ENCODE data around the gene EXOSC10.
"Not testable (repeated sequence)": the region's sequence is repeated elsewhere in the genome, so short reads cannot be mapped to it uniquely, and the experiment has no call there.

EXOSC10 gene

GRCh38 chr1:11059968-11060830 lies 39.5 kb downstream of the EXOSC10 start, which contains the start of gene SRM:
Gene SRM (minus strand): TSS chr1:11060018. CDS start chr1:11059943, 75 bp downstream.
- peak; percentile 95 to 99 (median 98) for DNase-seq

DNA sequence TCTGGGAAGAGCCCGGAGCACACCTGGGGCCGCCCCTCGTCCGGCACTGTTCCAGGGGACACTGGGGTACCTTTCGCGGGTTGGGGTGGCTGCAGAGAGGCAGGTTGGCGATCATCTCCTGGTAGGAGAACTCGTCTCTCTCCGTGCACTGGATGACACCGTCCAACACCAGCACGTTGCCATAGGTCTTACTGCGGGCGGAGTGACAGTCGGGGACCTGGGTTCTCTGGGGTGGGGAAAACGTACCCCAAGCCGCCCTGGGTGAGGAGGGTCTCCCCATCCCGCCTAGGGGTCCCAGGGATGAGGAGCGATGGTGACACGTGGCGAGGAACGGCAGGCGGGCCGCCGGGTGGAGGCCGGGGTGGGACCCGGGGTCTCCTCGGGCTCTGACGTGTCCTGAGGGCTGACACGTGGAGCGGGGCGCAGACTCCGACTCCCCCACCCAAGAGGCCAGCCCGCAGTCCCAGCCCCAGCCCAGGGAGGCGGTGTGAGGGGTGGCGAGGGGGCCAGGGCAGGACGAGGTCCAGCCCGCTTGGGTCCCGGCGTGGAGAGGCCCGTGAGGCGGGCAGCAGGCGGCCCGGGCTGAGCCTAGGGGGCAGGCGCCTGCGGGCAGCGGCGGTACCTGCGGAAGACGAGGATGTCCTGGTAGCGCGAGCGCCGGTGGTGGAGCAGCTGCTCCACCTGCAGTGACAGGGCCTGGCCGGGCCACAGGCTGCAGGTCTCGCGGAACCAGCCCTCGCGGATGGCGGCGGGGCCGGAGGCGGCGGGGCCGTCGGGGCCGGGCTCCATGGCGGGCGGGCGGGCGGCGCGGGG lies 40.3 kb downstream of the EXOSC10 start:
- peak in 1 of 3 donors; percentile 35 for DNase-seq

DNA sequence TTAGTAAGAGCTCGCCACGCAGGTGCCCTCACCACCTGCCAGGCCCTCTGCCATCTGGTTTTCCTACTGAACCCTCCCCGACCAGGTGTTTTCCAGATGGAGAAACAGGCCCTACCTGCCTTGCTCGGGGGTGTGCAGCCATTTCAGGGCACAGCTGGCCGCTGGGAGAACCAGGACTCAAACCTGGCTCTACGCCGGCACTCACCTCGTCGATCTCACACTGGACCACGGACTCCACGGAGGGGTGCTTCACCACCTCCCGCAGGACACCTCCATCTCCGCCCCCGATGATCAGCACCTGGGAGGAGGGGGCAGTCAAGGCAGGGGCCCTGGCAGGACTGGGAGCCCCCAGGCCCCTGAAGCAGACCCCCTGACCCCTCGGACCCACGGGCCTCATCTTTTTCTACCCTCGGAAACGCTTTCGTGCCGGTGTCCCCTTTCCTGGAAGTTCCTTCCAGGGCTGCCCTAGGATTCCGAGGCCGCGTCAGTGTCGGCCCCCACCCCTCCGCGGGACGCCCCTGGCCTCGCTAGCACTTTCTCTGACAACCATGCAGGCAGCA lies 41.0 kb downstream of the EXOSC10 start:
- no peak for DNase-seq

DNA sequence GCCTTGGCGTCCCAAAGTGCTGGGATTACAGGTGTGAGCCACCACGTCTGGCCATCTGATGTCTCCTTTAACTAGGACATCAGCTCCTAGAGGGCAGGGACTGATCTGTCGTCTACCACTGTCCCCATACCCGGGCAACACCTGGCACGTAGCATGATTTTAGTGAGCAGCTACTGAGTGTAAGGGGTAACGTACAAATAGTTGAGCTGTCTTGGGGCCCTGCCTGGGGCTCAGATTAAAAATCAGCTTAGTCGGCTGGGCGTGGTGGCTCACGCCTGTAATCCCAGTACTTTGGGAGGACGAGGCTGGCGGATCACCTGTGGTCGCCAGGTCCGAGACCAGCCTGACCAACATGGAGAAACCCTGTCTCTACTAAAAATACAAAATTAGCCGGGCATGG lies 41.6 kb downstream of the EXOSC10 start:
- no peak for DNase-seq

DNA sequence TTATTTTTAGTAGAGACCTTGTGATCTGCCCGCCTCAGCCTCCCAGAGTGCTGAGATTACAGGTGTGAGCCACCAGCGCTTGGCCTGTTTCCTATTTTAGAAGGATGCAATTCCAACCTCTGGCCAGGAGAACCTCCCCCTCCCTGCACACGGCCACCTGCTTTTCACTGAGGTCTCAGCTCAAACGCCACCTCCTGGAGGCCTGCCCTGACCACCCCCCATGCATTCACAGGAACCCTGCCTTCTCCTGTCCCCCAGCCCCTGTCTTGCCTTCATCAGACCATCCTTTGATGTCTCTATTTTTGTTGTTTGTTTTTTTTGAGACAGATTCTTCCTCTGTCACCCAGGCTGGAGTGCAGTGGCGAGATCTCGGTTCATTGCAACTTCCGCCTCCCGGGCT lies 42.2 kb downstream of the EXOSC10 start:
- DNase-seq, result no peak

GRCh38 chr1:11056504-11056903 lies 43.2 kb downstream of the EXOSC10 start:
- DNase-seq, result no peak

DNA sequence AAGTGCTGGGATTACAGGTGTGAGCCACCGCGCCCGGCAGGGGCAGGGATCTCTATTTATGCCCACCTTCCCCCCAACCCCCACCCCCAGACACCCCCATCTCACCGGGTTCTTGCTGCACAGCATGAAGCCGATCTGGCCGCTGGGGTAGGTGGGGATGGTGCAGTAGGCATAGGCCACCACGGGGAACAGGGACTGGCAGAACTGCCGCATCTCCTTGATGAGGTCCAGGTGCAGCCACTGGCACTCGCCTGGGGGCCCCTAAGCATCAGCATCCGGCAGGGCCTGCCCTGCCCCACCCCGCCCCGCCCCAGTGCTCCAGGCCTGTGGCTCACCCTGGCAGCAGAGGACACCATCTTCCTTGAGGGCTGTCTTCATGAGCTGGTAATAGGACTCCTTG lies 44.0 kb downstream of the EXOSC10 start:
- no peak for DNase-seq

DNA sequence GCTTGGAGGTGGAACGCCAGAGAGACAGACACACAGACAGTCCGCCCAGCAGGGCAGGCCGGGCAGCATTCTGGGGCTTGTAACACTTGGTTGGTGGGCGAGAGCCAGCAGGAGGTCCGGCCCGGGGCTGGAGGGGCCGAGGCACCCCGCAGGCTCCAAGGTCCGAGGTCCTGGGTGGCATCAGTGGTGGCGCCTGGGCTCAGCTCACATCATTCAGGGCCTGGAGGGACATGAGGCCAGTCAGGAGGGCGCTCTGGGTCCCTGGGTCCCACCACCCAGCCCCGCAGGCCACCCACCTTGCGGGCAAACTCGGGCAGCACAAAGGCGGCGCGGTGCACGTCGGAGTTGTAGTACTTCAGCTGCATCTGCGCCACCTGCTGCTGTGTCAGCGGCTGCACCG lies 45.0 kb downstream of the EXOSC10 start:
- DNase-seq, result no peak

DNA sequence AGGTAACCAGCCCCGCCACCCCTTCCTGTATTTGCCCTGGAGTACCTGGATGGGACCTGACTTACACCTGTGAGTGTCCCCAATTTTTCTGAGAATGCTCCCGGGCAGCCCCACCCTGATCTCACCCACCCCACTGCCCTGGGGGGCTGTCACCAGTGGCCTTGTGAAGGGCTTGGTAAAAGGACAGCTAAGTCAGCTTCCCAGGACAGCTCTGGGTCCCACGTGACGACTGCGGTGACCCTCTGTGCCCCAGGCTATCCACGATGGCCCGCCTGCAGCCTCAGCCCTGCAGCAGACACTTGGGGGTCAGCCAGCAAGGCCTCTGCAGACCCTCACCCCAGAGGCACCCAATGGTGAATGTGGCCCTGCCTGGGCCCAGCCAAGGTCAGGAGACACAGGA lies 45.5 kb downstream of the EXOSC10 start:
- no peak for DNase-seq

GRCh38 chr1:11053758-11054137 lies 45.9 kb downstream of the EXOSC10 start:
- peak in 1 of 3 donors; percentile 28 for DNase-seq

DNA sequence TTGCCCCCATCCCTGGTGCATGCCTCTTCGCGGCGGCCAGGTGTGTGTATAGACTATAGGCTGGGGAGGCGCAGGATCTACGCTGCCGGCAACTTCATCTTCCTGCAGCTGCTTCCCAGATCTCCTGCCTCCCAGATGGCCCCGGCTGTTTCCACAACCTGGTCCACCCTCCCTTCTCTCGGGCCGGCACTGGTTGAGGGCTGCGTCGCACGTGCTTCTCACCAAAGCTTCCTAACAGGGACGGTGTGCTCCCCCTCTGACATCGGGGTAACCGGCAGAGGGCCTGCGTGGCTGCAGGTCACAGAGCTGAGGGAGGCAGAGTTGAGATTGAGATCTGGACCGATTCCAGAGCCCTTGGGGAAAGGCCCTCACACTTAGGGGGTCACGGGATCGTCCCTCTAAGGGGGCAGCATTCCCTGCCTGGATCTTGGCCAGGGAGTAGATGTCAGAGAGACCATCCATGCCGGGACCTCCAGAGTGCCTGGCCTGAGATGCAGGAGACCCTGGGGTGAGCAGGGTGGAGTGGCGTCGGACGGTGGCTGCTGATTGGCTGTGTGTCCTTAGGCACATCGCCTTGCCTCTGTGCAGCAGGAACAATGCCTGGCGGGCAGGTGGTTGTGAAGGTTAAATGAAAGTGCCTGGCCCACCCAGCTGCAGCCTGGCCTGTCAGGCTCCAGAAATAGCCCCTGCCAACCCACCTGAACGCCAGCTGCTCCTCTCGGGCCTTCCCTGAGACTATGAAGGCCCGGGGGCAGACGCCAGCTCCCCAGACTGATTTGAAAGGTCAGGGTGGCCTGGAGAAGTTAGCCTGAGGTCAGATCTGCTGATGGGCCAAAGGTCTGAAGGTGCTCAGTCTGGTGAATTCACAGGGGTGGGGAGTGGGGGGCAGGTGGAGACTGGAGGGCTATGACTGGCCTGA lies 46.6 kb downstream of the EXOSC10 start:
- no peak for DNase-seq

- DNase-seq, result peak; percentile 58 to 67 (median 62)
Measured at GRCh38 chr1:11051781-11052511, 47.7 kb downstream of the EXOSC10 start.

- not testable (repeated sequence) for DNase-seq
Measured at GRCh38 chr1:11051121-11051520, 48.5 kb downstream of the EXOSC10 start.

GRCh38 chr1:11046625-11047365 lies 52.9 kb downstream of the EXOSC10 start, which contains the start of gene MASP2:
Gene MASP2 (minus strand): TSS chr1:11047239. CDS start chr1:11047207, 32 bp downstream.
- no peak for DNase-seq

DNA sequence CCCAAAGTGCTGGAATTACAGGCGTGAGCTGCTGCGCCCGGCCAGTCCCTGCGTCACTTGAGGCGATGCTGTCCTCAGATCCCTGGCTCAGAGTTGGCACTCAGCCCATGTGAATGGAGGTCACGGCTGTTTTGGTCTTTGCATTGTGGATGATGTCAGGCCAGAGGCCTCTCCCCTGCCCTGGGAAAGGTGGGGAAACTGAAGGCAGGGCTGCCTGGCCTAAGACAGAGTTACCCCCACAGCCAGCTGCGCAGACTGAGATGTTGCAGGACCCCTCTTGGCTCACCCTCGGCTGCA lies 53.5 kb downstream of the EXOSC10 start:
- no peak for DNase-seq

DNA sequence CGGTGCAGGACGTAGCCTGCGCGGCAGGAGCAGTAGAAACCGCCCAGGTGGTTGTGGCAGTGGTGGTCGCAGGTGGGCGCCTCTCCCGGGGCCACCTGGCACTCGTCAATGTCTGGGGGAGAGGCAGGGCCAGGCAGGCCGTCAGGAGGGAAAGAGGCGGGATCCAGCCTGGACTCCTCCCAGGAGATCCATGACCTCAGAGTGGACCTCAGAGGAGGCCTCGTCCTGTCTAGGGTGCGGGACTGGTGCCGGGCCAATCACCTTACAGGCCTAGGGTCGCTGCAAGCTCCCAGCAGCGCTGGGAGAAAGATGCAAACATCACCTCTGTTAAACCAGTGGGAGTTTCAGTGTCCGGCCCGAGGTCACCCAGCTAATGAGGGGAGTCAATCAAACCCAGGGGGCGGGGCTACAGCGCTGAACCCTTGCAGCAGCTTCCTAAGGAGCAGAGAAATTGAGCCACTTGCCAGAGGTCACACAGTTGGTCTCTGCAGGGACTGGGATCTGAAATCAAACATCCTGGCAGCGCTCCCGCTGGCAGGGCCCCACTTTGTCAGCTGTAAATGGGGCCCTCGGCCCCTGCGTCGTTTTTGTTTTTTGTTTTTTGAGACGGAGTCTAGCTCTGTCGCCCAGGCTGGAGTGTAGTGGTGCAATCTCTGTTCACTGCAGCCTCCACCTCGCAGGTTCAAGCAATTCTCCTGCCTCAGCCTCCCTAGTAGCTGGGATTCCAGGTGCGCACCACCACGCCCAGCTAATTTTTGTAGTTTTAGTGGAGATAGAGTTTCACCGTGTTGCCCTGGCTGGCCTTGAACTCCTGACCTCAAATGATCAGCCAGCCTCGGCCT lies 54.0 kb downstream of the EXOSC10 start:
- no peak for DNase-seq

GRCh38 chr1:11044849-11045427 lies 54.7 kb downstream of the EXOSC10 start:
- no peak for DNase-seq

- DNase-seq, result no peak
Measured at GRCh38 chr1:11044086-11044848, 55.4 kb downstream of the EXOSC10 start.
